Measurements from ENCODE around the gene LDHA. TPM values are rescaled to one million over a fixed set of nuclear protein-coding genes. Genes with fewer than 3 reads are reported as not detected.
A peak's percentile ranks its signal among the peaks of the same experiment; 100 is the strongest.

Gene LDHA
- polyA plus RNA-seq, 1 donor (not counting 4 experiments of a cell fraction or from before 2014, with no cell fraction given): 3,668 TPM

- Histone ChIP-seq H2AFZ (ENCODE audit: control insufficient read depth, low read length) (peak overlapping the region; percentile 74), H3K4me2 (ENCODE audit: control insufficient read depth, extremely low read depth, insufficient read depth, low read depth, low read length) (peak overlapping the region; percentile 74), H3K27ac (ENCODE audit: control insufficient read depth, insufficient read depth, low read length) (peak overlapping the region; percentile 92), H3K79me2 (ENCODE audit: control insufficient read depth, insufficient read depth, low read length) (peaks cover 38% of the 10 kb centered on the region), H3K4me3 (ENCODE audit: control insufficient read depth in 2 of 3, extremely low read depth in 1 of 3, insufficient read depth in 2 of 3, low read depth in 1 of 3, low read length in 3 of 3) (peak overlapping the region in 2 of 3 experiments; percentile 52 to 100), H4K20me1 (ENCODE audit: control insufficient read depth, extremely low read depth, insufficient read depth, low read length) (peaks cover 9% of the 10 kb centered on the region), H3K9ac (ENCODE audit: control insufficient read depth, extremely low read depth, insufficient read depth, low read length) (peak overlapping the region; percentile 97), H3K27me3 (ENCODE audit: control insufficient read depth, extremely low read depth, insufficient read depth, low read length) (no peaks in the 10 kb centered on the region), H3K4me1 (ENCODE audit: control insufficient read depth, extremely low read depth, insufficient read depth, low read length) (peaks cover 30% of the 10 kb centered on the region), H3K9me1 (ENCODE audit: control insufficient read depth, extremely low read depth, insufficient read depth, low read length) (no peaks in the 10 kb centered on the region), H3K36me3 (ENCODE audit: control insufficient read depth in 2 of 2, extremely low read depth in 1 of 2, insufficient read depth in 2 of 2, low read length in 2 of 2) (peaks cover 11 to 14% of the 10 kb centered on the region in 2 experiments), H3K9me3 (ENCODE audit: control insufficient read depth, low read depth, low read length) (no peaks in the 10 kb centered on the region)
- dilution Hi-C loops (cut with MboI; ENCODE audit: extremely low pct_ligation_motif_present, low sequenced_read_pairs): no loop called here
- no peak for FAIRE-seq
- no peak for DNase-seq (ENCODE audit: low read depth, low spot score)
- TF ChIP-seq CTCF (optimal IDR thresholded peaks at IDR 0.05 in 1 of 3, IDR thresholded peaks at IDR 0.05 in 1 of 3, conservative IDR thresholded peaks at IDR 0.05 in 1 of 3; ENCODE audit: extremely low read depth in 1 of 3, insufficient read depth in 2 of 3, low read length in 3 of 3) (no peak), EZH2 (IDR thresholded peaks at IDR 0.05; ENCODE audit: low read length) (no peak)
Observed at GRCh38 chr11:18393581-18394274, 635 bp upstream of the LDHA start.

- Histone ChIP-seq H3K9me1 (ENCODE audit: control insufficient read depth, extremely low read depth, insufficient read depth, low read length) (no peaks in the 10 kb centered on the region), H2AFZ (ENCODE audit: control insufficient read depth, low read length) (no peak overlapping the region), H3K4me3 (ENCODE audit: control insufficient read depth in 2 of 3, extremely low read depth in 1 of 3, insufficient read depth in 2 of 3, low read depth in 1 of 3, low read length in 3 of 3) (peak overlapping the region; percentile 70 to 100 (median 85)), H3K9ac (ENCODE audit: control insufficient read depth, extremely low read depth, insufficient read depth, low read length) (peak overlapping the region; percentile 97), H3K4me2 (ENCODE audit: control insufficient read depth, extremely low read depth, insufficient read depth, low read depth, low read length) (peak overlapping the region; percentile 70), H3K27ac (ENCODE audit: control insufficient read depth, insufficient read depth, low read length) (peak overlapping the region; percentile 80), H3K27me3 (ENCODE audit: control insufficient read depth, extremely low read depth, insufficient read depth, low read length) (no peaks in the 10 kb centered on the region), H3K36me3 (ENCODE audit: control insufficient read depth in 2 of 2, extremely low read depth in 1 of 2, insufficient read depth in 2 of 2, low read length in 2 of 2) (peaks cover 24 to 25% of the 10 kb centered on the region in 2 experiments), H3K9me3 (ENCODE audit: control insufficient read depth, low read depth, low read length) (no peaks in the 10 kb centered on the region), H4K20me1 (ENCODE audit: control insufficient read depth, extremely low read depth, insufficient read depth, low read length) (peaks cover 12% of the 10 kb centered on the region), H3K4me1 (ENCODE audit: control insufficient read depth, extremely low read depth, insufficient read depth, low read length) (peaks cover 30% of the 10 kb centered on the region), H3K79me2 (ENCODE audit: control insufficient read depth, insufficient read depth, low read length) (peaks cover 52% of the 10 kb centered on the region)
- FAIRE-seq (no peak), DNase-seq (ENCODE audit: low read depth, low spot score) (no peak)
- TF ChIP-seq EZH2 (IDR thresholded peaks at IDR 0.05; ENCODE audit: low read length): no peak
- no peak for TF ChIP-seq CTCF (optimal IDR thresholded peaks at IDR 0.05 in 1 of 3, IDR thresholded peaks at IDR 0.05 in 1 of 3, conservative IDR thresholded peaks at IDR 0.05 in 1 of 3; ENCODE audit: extremely low read depth in 1 of 3, insufficient read depth in 2 of 3, low read length in 3 of 3)
- dilution Hi-C loops (cut with MboI; ENCODE audit: extremely low pct_ligation_motif_present, low sequenced_read_pairs): no loop called here
Observed at GRCh38 chr11:18394928-18395734, 768 bp downstream of the LDHA start.

All from keratinocyte (primary cell).